Caco-2 (cell line): Measurements from ENCODE around the gene TNRC18. TPM values are rescaled to one million over a fixed set of nuclear protein-coding genes. Genes with fewer than 3 reads are reported as not detected.
"Not testable (repeated sequence)": the region's sequence is repeated elsewhere in the genome, so short reads cannot be mapped to it uniquely, and the experiment has no call there.

ENCODE experiments used
- BruUV-seq: library from RNA; stranded (reverse); fragments of 400-500 nt; replicated peaks from 2 replicates; lab custom pipeline; 2021; lab: Mats Ljungman, UMichigan
- CTCF ChIA-PET: fragments of 300-600 bp; sonication (Branson Sonifier 250); formaldehyde crosslinking; loops from one replicate; lab custom pipeline; 2022; ENCODE audit warnings: antibody characterized with exemption; lab: Charles Lee
- POLR2A ChIA-PET: fragments of 300-600 bp; sonication (Branson Sonifier 250); formaldehyde crosslinking; loops from one replicate; lab custom pipeline; 2022; ENCODE audit warnings: antibody characterized with exemption; lab: Charles Lee
- DNase-seq, 2 experiments: peaks; one replicate each; pipeline versions ENCODE4 v3.0.0 to v3.0.0-alpha.2; 2020 to 2022
- H3K27me3 ChIP-seq: replicated peaks from 2 replicates; pipeline ENCODE4 v1.6.0; 2011; ENCODE audit warnings: low read length; ENCODE audit not compliant: control insufficient read depth, insufficient read depth
- H3K36me3 ChIP-seq: 2 replicates; pipeline ENCODE4 v1.5.1; 2011; ENCODE audit warnings: low read length; ENCODE audit not compliant: control insufficient read depth, insufficient read depth
- H3K4me1 ChIP-seq: fragments of 250-450 bp; sonication (Bioruptor Pico); 2 replicates; pipeline ENCODE4 v1.5.1; 2020; ENCODE audit warnings: mild to moderate bottlenecking
- H3K4me3 ChIP-seq: 2 replicates; pipeline ENCODE4 v1.5.1; 2011; ENCODE audit warnings: low read depth, mild to moderate bottlenecking, control low read depth, low read length
- H3K9me3 ChIP-seq: fragments of 250-450 bp; sonication (Bioruptor Pico); 2 replicates; pipeline ENCODE4 v1.5.1; 2020; ENCODE audit warnings: mild to moderate bottlenecking, moderate library complexity
- H3K27ac Mint-ChIP-seq: one replicate; pipeline ENCODE4 v1.8.0; 2022; ENCODE audit warnings: mixed read lengths; ENCODE audit not compliant: unreplicated experiment
- H3K27me3 Mint-ChIP-seq: one replicate; pipeline ENCODE4 v1.8.0; 2022; ENCODE audit warnings: mixed read lengths; ENCODE audit not compliant: insufficient read depth, unreplicated experiment
- H3K36me3 Mint-ChIP-seq: one replicate; pipeline ENCODE4 v1.8.0; 2022; ENCODE audit warnings: mild to moderate bottlenecking, mixed read lengths; ENCODE audit not compliant: insufficient read depth, unreplicated experiment
- H3K4me1 Mint-ChIP-seq: one replicate; pipeline ENCODE4 v1.8.0; 2022; ENCODE audit warnings: low read depth, mixed read lengths; ENCODE audit not compliant: unreplicated experiment
- H3K4me3 Mint-ChIP-seq: one replicate; pipeline ENCODE4 v1.8.0; 2022; ENCODE audit warnings: mild to moderate bottlenecking, moderate library complexity, mixed read lengths; ENCODE audit not compliant: unreplicated experiment
- H3K9me3 Mint-ChIP-seq: one replicate; pipeline ENCODE4 v1.8.0; 2022; ENCODE audit warnings: mixed read lengths; ENCODE audit not compliant: unreplicated experiment
- CTCF ChIP-seq, 2 experiments: fragments of 200-600 bp in 1 of 2; IDR thresholded peaks; 1 replicate in 1 of 2; 2 replicates in 1 of 2; pipeline versions ENCODE4 v1.5.1 to v1.8.0; 2011 to 2022; ENCODE audit warnings: antibody characterized with exemption in 1 of 2, control low read depth in 1 of 2, inconsistent platforms in 1 of 2, low read depth in 1 of 2, low read length in 1 of 2, mild to moderate bottlenecking in 1 of 2, moderate library complexity in 1 of 2; ENCODE audit not compliant: insufficient read depth in 1 of 2, severe bottlenecking in 1 of 2, unreplicated experiment in 1 of 2
- intact Hi-C: fragments of 100-400 bp; cut with micrococcal nuclease; formaldehyde crosslinking; loops from one replicate; pipeline ENCODE4 v1.10.0; 2022; ENCODE audit not compliant: unreplicated experiment
- total RNA-seq: library from RNA; stranded (reverse); gene quantifications from 2 replicates; pipeline ENCODE4 v1.2.3, GENCODE V29; 2022

The TNRC18 gene
- total RNA-seq, 1 experiment from 2014 or later = 75.6 TPM

GRCh38 chr7:5291301-5291700 is 132.3 kb downstream of the TNRC18 start:
- Mint-ChIP-seq H3K4me1 (no peaks in the 10 kb centered on the region), H3K4me3 (no peak overlapping the region), H3K27me3 (no peaks in the 10 kb centered on the region), H3K9me3 (no peaks in the 10 kb centered on the region), H3K27ac (no peak overlapping the region), H3K36me3 (peaks cover 27% of the 10 kb centered on the region)
- DNase-seq = no peak
- no TSS peak for BruUV-seq
- TF ChIP-seq CTCF (IDR thresholded peaks at IDR 0.05; ENCODE audit: insufficient read depth in 1 of 2, low read depth in 1 of 2, low read length in 1 of 2, severe bottlenecking in 1 of 2, unreplicated experiment in 1 of 2) = no peak
- Histone ChIP-seq H3K36me3 (peaks cover 7% of the 10 kb centered on the region), H3K27me3 (no peaks in the 10 kb centered on the region), H3K9me3 (no peaks in the 10 kb centered on the region), H3K4me1 (no peaks in the 10 kb centered on the region), H3K4me3 (no peak overlapping the region)
- intact Hi-C loops = no loop called here
- POLR2A ChIA-PET = no interaction called here
- CTCF ChIA-PET = no interaction called here

DNA sequence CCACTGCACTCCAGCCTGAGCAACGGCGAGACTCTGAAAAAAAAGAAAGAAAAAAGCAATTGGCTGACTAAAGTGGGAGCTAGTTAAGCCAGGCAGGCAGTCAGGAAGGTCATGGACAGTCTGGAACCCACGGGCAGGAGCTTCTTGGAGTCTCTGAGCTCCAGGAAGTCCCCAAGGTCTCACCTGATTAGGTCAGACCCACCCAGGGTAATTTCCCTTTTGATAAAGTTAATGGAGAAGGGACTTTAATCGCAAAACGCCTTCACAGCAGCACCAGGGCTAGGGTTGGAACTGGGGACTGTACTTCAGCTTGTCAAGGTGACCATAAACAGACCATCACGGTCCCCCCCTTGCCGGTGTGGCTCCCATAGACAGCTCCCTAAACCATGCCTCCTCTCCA is 134.3 kb downstream of the TNRC18 start:
- H3K27me3 Mint-ChIP-seq = no peaks in the 10 kb centered on the region
- intact Hi-C loops = no loop called here
- no peak overlapping the region for H3K4me3 ChIP-seq
- H3K27me3 ChIP-seq = no peaks in the 10 kb centered on the region
- no peak for TF ChIP-seq CTCF (IDR thresholded peaks at IDR 0.05; ENCODE audit: insufficient read depth in 1 of 2, low read depth in 1 of 2, low read length in 1 of 2, severe bottlenecking in 1 of 2, unreplicated experiment in 1 of 2)
- ChIA-PET POLR2A (interaction anchor here (0.6 kb wide), 1 partner anchor 142 kb away, joined by 4 read pairs; no protein-coding TSS in a partner anchor), CTCF (no interaction called here)
- H3K27ac Mint-ChIP-seq = no peak overlapping the region
- H3K9me3 ChIP-seq = no peaks in the 10 kb centered on the region
- H3K36me3 ChIP-seq = peaks cover 3% of the 10 kb centered on the region
- H3K36me3 Mint-ChIP-seq = peaks cover 8% of the 10 kb centered on the region
- peaks cover 3% of the 10 kb centered on the region for H3K4me1 ChIP-seq
- no peak overlapping the region for H3K4me3 Mint-ChIP-seq
- no peak for DNase-seq
- no peaks in the 10 kb centered on the region for H3K9me3 Mint-ChIP-seq
- no TSS peak for BruUV-seq
- peaks cover 4% of the 10 kb centered on the region for H3K4me1 Mint-ChIP-seq

GRCh38 chr7:5288560-5288959 is 135.1 kb downstream of the TNRC18 start:
- H3K27me3 Mint-ChIP-seq, H3K4me1 Mint-ChIP-seq, H3K36me3 ChIP-seq, H3K9me3 ChIP-seq, H3K4me3 ChIP-seq, H3K9me3 Mint-ChIP-seq, H3K27ac Mint-ChIP-seq, BruUV-seq, intact Hi-C loops, CTCF ChIA-PET, H3K4me3 Mint-ChIP-seq, H3K27me3 ChIP-seq, POLR2A ChIA-PET, H3K36me3 Mint-ChIP-seq, H3K4me1 ChIP-seq, DNase-seq: not testable (repeated sequence)

- Mint-ChIP-seq H3K4me1 (peaks cover 8% of the 10 kb centered on the region), H3K36me3 (peaks cover 5% of the 10 kb centered on the region), H3K4me3 (no peak overlapping the region), H3K27ac (no peak overlapping the region), H3K27me3 (no peaks in the 10 kb centered on the region), H3K9me3 (no peaks in the 10 kb centered on the region)
- no peak for TF ChIP-seq CTCF (IDR thresholded peaks at IDR 0.05; ENCODE audit: insufficient read depth in 1 of 2, low read depth in 1 of 2, low read length in 1 of 2, severe bottlenecking in 1 of 2, unreplicated experiment in 1 of 2)
- Histone ChIP-seq H3K9me3 (no peaks in the 10 kb centered on the region), H3K4me3 (no peak overlapping the region), H3K27me3 (no peaks in the 10 kb centered on the region), H3K4me1 (peaks cover 7% of the 10 kb centered on the region), H3K36me3 (no peaks in the 10 kb centered on the region)
- intact Hi-C loops = no loop called here
- POLR2A ChIA-PET = no interaction called here
- CTCF ChIA-PET = interaction anchor here (0.6 kb wide), 1 partner anchor 48 kb away, joined by 3 read pairs; no protein-coding TSS in a partner anchor
- no TSS peak for BruUV-seq
- DNase-seq = no peak
Observed at GRCh38 chr7:5287802-5288201, 135.8 kb downstream of the TNRC18 start.

GRCh38 chr7:5287373-5287772 is 136.3 kb downstream of the TNRC18 start:
- H3K36me3 ChIP-seq, H3K4me1 Mint-ChIP-seq, H3K9me3 ChIP-seq, H3K27ac Mint-ChIP-seq, H3K27me3 ChIP-seq, H3K4me3 ChIP-seq, H3K4me1 ChIP-seq, H3K9me3 Mint-ChIP-seq, intact Hi-C loops, H3K4me3 Mint-ChIP-seq, DNase-seq, BruUV-seq, POLR2A ChIA-PET, H3K36me3 Mint-ChIP-seq, H3K27me3 Mint-ChIP-seq: not testable (repeated sequence)
- CTCF ChIA-PET = interaction anchor here (0.7 kb wide), 1 partner anchor 78 kb away, joined by 4 read pairs; no protein-coding TSS in a partner anchor
